Duodenal mucosa (tissue), 2 donors: ENCODE data around the gene GRB10.

Experiments
- H3K27ac ChIP-seq: one replicate; pipeline ENCODE4 v1.7.0; 2013; ENCODE audit warnings: low read depth, low read length
- H3K27me3 ChIP-seq, 2 donors: one replicate each; pipeline ENCODE4 v1.7.0; 2013; ENCODE audit warnings: low read length in 2 of 2, control low read depth in 1 of 2; ENCODE audit not compliant: insufficient read depth in 2 of 2, control insufficient read depth in 1 of 2
- H3K36me3 ChIP-seq, 2 donors: one replicate each; pipeline ENCODE4 v1.7.0; 2013; ENCODE audit warnings: low read length in 2 of 2, control low read depth in 1 of 2; ENCODE audit not compliant: insufficient read depth in 2 of 2, control insufficient read depth in 1 of 2
- H3K4me1 ChIP-seq, 2 donors: one replicate each; pipeline ENCODE4 v1.7.0; 2013; ENCODE audit warnings: low read length in 2 of 2, control low read depth in 1 of 2; ENCODE audit not compliant: insufficient read depth in 2 of 2, control insufficient read depth in 1 of 2
- H3K4me3 ChIP-seq, 2 donors: one replicate each; pipeline ENCODE4 v1.7.0; 2013; ENCODE audit warnings: low read length in 2 of 2, low read depth in 1 of 2
- H3K9ac ChIP-seq, 2 donors: one replicate each; pipeline ENCODE4 v1.7.0; 2013; ENCODE audit warnings: low read length in 2 of 2, low read depth in 1 of 2
- H3K9me3 ChIP-seq, 2 donors: one replicate each; pipeline ENCODE4 v1.7.0; 2013; ENCODE audit warnings: low read length in 2 of 2, control low read depth in 1 of 2; ENCODE audit not compliant: control insufficient read depth in 1 of 2

Gene GRB10

GRCh38 chr7:50818324-50818723, 35.6 kb upstream of the GRB10 start:
- Histone ChIP-seq H3K27me3 (no peaks in the 10 kb centered on the region), H3K9me3 (no peaks in the 10 kb centered on the region), H3K36me3 (no peaks in the 10 kb centered on the region), H3K4me1 (peaks cover 0 to 6% of the 10 kb centered on the region in 2 donors), H3K27ac (no peak overlapping the region), H3K9ac (no peak overlapping the region), H3K4me3 (no peak overlapping the region)

GRCh38 chr7:50817561-50817960, 34.9 kb upstream of the GRB10 start:
- Histone ChIP-seq H3K27me3 (no peaks in the 10 kb centered on the region), H3K4me3 (no peak overlapping the region), H3K9me3 (no peaks in the 10 kb centered on the region), H3K9ac (no peak overlapping the region), H3K36me3 (no peaks in the 10 kb centered on the region), H3K27ac (no peak overlapping the region), H3K4me1 (peaks cover 5 to 8% of the 10 kb centered on the region in 2 donors)

GRCh38 chr7:50815138-50815537, 32.4 kb upstream of the GRB10 start:
- Histone ChIP-seq H3K4me1 (peaks cover 3 to 5% of the 10 kb centered on the region in 2 donors), H3K4me3 (no peak overlapping the region), H3K27ac (no peak overlapping the region), H3K27me3 (no peaks in the 10 kb centered on the region), H3K36me3 (no peaks in the 10 kb centered on the region), H3K9me3 (no peaks in the 10 kb centered on the region), H3K9ac (no peak overlapping the region)

GRCh38 chr7:50814166-50814565, 31.5 kb upstream of the GRB10 start:
- Histone ChIP-seq H3K27ac (no peak overlapping the region), H3K4me3 (no peak overlapping the region), H3K36me3 (no peaks in the 10 kb centered on the region), H3K27me3 (no peaks in the 10 kb centered on the region), H3K9ac (no peak overlapping the region), H3K4me1 (peaks cover 3 to 5% of the 10 kb centered on the region in 2 donors), H3K9me3 (no peaks in the 10 kb centered on the region)

GRCh38 chr7:50812841-50813475, 30.3 kb upstream of the GRB10 start:
- Histone ChIP-seq H3K27ac (no peak overlapping the region), H3K27me3 (no peaks in the 10 kb centered on the region), H3K4me1 (peaks cover 3 to 5% of the 10 kb centered on the region in 2 donors), H3K36me3 (no peaks in the 10 kb centered on the region), H3K9ac (no peak overlapping the region), H3K4me3 (no peak overlapping the region), H3K9me3 (no peaks in the 10 kb centered on the region)

GRCh38 chr7:50812094-50812493, 29.4 kb upstream of the GRB10 start:
- no peak overlapping the region for H3K9ac ChIP-seq
- H3K27me3 ChIP-seq, result no peaks in the 10 kb centered on the region
- no peaks in the 10 kb centered on the region for H3K36me3 ChIP-seq
- no peak overlapping the region for H3K4me3 ChIP-seq
- H3K27ac ChIP-seq, result no peak overlapping the region
- H3K9me3 ChIP-seq, result no peaks in the 10 kb centered on the region
- peaks cover 3 to 5% of the 10 kb centered on the region in 2 donors for H3K4me1 ChIP-seq

- Histone ChIP-seq H3K4me1 (peaks cover 3 to 5% of the 10 kb centered on the region in 2 donors), H3K27me3 (no peaks in the 10 kb centered on the region), H3K27ac (no peak overlapping the region), H3K36me3 (no peaks in the 10 kb centered on the region), H3K9me3 (no peaks in the 10 kb centered on the region), H3K4me3 (no peak overlapping the region), H3K9ac (no peak overlapping the region)
Observed at GRCh38 chr7:50808282-50808888, 25.7 kb upstream of the GRB10 start.

GRCh38 chr7:50807026-50807730, 24.5 kb upstream of the GRB10 start:
- Histone ChIP-seq H3K36me3 (no peaks in the 10 kb centered on the region), H3K9me3 (no peaks in the 10 kb centered on the region)

GRCh38 chr7:50806143-50806542, 23.4 kb upstream of the GRB10 start:
- Histone ChIP-seq H3K4me1 (no peaks in the 10 kb centered on the region), H3K9ac (no peak overlapping the region), H3K36me3 (no peaks in the 10 kb centered on the region), H3K9me3 (no peaks in the 10 kb centered on the region), H3K4me3 (no peak overlapping the region), H3K27ac (no peak overlapping the region), H3K27me3 (no peaks in the 10 kb centered on the region)

More at GRCh38 chr7:50807026-50807730, 24.5 kb upstream of the GRB10 start:
- H3K27ac ChIP-seq, result no peak overlapping the region
- no peak overlapping the region for H3K9ac ChIP-seq
- no peaks in the 10 kb centered on the region for H3K27me3 ChIP-seq
- no peaks in the 10 kb centered on the region for H3K4me1 ChIP-seq
- no peak overlapping the region for H3K4me3 ChIP-seq

- Histone ChIP-seq H3K9ac (no peak overlapping the region), H3K4me3 (no peak overlapping the region), H3K27me3 (no peaks in the 10 kb centered on the region), H3K27ac (no peak overlapping the region), H3K9me3 (no peaks in the 10 kb centered on the region), H3K4me1 (no peaks in the 10 kb centered on the region), H3K36me3 (no peaks in the 10 kb centered on the region)
Observed at GRCh38 chr7:50805447-50806125, 22.9 kb upstream of the GRB10 start.
